Liver (tissue), 9 donors: ENCODE data around the gene TLL2. TPM values are rescaled to one million over a fixed set of nuclear protein-coding genes. Genes with fewer than 3 reads are reported as not detected.

ENCODE experiments used
- DNase-seq: peaks from one replicate; pipeline ENCODE4 v3.0.0-alpha.2; 2017; ENCODE audit warnings: low spot score
- H3K27ac ChIP-seq, 2 donors: one replicate each; pipeline ENCODE4 v1.7.0; 2013; ENCODE audit warnings: inconsistent platforms in 2 of 2, low read length in 2 of 2, control low read depth in 1 of 2, low read depth in 1 of 2, mild to moderate bottlenecking in 1 of 2
- H3K27me3 ChIP-seq, 4 donors: one replicate each; pipeline versions ENCODE4 v1.6.1 to v1.7.0; 2013; ENCODE audit warnings: low read length in 3 of 4, inconsistent platforms in 1 of 4, mild to moderate bottlenecking in 1 of 4, moderate library complexity in 1 of 4; ENCODE audit not compliant: control insufficient read depth in 4 of 4, insufficient read depth in 4 of 4
- H3K36me3 ChIP-seq, 4 donors: one replicate each; pipeline versions ENCODE4 v1.6.1 to v1.7.0; 2013; ENCODE audit warnings: low read length in 3 of 4, mild to moderate bottlenecking in 3 of 4, low read depth in 1 of 4, moderate library complexity in 1 of 4; ENCODE audit not compliant: control insufficient read depth in 4 of 4, insufficient read depth in 3 of 4
- H3K4me1 ChIP-seq, 4 donors: one replicate each; pipeline versions ENCODE4 v1.6.1 to v1.7.0; 2013; ENCODE audit warnings: low read length in 3 of 4, mild to moderate bottlenecking in 3 of 4, moderate library complexity in 1 of 4; ENCODE audit not compliant: control insufficient read depth in 4 of 4, insufficient read depth in 4 of 4
- H3K4me3 ChIP-seq, 3 donors: one replicate each; pipeline versions ENCODE4 v1.6.1 to v1.7.0; 2013; ENCODE audit warnings: low read length in 3 of 3, control low read depth in 1 of 3, low read depth in 1 of 3, mild to moderate bottlenecking in 1 of 3
- H3K9ac ChIP-seq, 2 donors: one replicate each; pipeline ENCODE4 v1.7.0; 2013; ENCODE audit warnings: low read length in 2 of 2, mild to moderate bottlenecking in 2 of 2, moderate library complexity in 2 of 2, control low read depth in 1 of 2, low read depth in 1 of 2
- H3K9me3 ChIP-seq, 4 donors: one replicate each; pipeline versions ENCODE4 v1.6.1 to v1.7.0; 2013; ENCODE audit warnings: low read length in 3 of 4; ENCODE audit not compliant: control insufficient read depth in 4 of 4
- EGR1 ChIP-seq, 2 donors: IDR thresholded peaks; 2 replicates each; pipeline ENCODE4 v1.6.1; 2016 to 2018; ENCODE audit warnings: antibody characterized with exemption in 2 of 2, low read depth in 2 of 2
- FOXA1 ChIP-seq: IDR thresholded peaks from 2 replicates; pipeline ENCODE4 v1.6.1; 2016; ENCODE audit warnings: antibody characterized with exemption
- FOXA2 ChIP-seq: IDR thresholded peaks from 2 replicates; pipeline ENCODE4 v1.6.1; 2016; ENCODE audit warnings: antibody characterized with exemption
- GABPA ChIP-seq, 2 donors: IDR thresholded peaks in 1 of 2; conservative IDR thresholded peaks in 1 of 2; 2 replicates each; pipeline ENCODE4 v1.6.1; 2016; ENCODE audit warnings: antibody characterized with exemption in 2 of 2, mild to moderate bottlenecking in 1 of 2, moderate library complexity in 1 of 2
- HNF4A ChIP-seq, 2 donors: conservative IDR thresholded peaks; 2 replicates each; pipeline ENCODE4 v1.6.1; 2016; ENCODE audit warnings: antibody characterized with exemption in 2 of 2, mild to moderate bottlenecking in 2 of 2
- HNF4G ChIP-seq: IDR thresholded peaks from 2 replicates; pipeline ENCODE4 v1.6.1; 2016; ENCODE audit warnings: antibody characterized with exemption
- JUND ChIP-seq, 2 donors: IDR thresholded peaks; 2 replicates each; pipeline ENCODE4 v1.6.1; 2016; ENCODE audit warnings: antibody characterized with exemption in 2 of 2
- NR2F2 ChIP-seq: IDR thresholded peaks from 2 replicates; pipeline ENCODE4 v1.6.1; 2016; ENCODE audit warnings: antibody characterized with exemption
- RAD21 ChIP-seq, 2 donors: IDR thresholded peaks; 2 replicates each; pipeline ENCODE4 v1.6.1; 2016; ENCODE audit warnings: antibody characterized with exemption in 2 of 2, mild to moderate bottlenecking in 2 of 2
- RXRA ChIP-seq, 2 donors: IDR thresholded peaks; 2 replicates each; pipeline ENCODE4 v1.6.1; 2017 to 2018; ENCODE audit warnings: antibody characterized with exemption in 2 of 2, mild to moderate bottlenecking in 1 of 2
- SP1 ChIP-seq: IDR thresholded peaks from 2 replicates; pipeline ENCODE4 v1.6.1; 2018; ENCODE audit warnings: antibody characterized with exemption, mild to moderate bottlenecking
- TAF1 ChIP-seq: conservative IDR thresholded peaks from 2 replicates; pipeline ENCODE4 v1.6.1; 2016; ENCODE audit warnings: antibody characterized with exemption, mild to moderate bottlenecking
- YY1 ChIP-seq: IDR thresholded peaks from 2 replicates; pipeline ENCODE4 v1.6.1; 2016; ENCODE audit warnings: antibody characterized with exemption, mild to moderate bottlenecking
- WGBS: extraction: QIAGEN DNeasy Blood & Tissue Kit; methylation state at CpG from one replicate; pipeline ENCODE4 v1.1.7; 2013; 5-methylcytosine and 5-hydroxymethylcytosine counted together
- polyA plus RNA-seq, 2 donors: library from polyadenylated mRNA; stranded (reverse) in 1 of 2; unstranded in 1 of 2; fragments of 200-250 nt in 1 of 2; fragments of >200 nt in 1 of 2; fragmentation: Nextera tagmentation in 1 of 2; extraction: Ambion mirVana in 1 of 2; gene quantifications; one replicate each; pipeline versions ENCODE4 v1.2.1 to v1.2.3, GENCODE V29; 2013 to 2015
- total RNA-seq, 2 donors: library from RNA; depleted of rRNA; stranded (reverse); fragments of >200 nt; gene quantifications; one replicate each; pipeline ENCODE4 v1.2.3, GENCODE V29; 2014
- TF ChIP-seq, protein P1 (sequence below): IDR thresholded peaks from 2 replicates; pipeline ENCODE4 v1.6.1; 2016; ENCODE audit warnings: antibody characterized with exemption
- TF ChIP-seq, protein P2 (sequence below): IDR thresholded peaks from 2 replicates; pipeline ENCODE4 v1.6.1; 2016; ENCODE audit warnings: antibody characterized with exemption, mild to moderate bottlenecking
- TF ChIP-seq, protein P3 (sequence below): fragments of 150-350 bp; IDR thresholded peaks from 2 replicates; pipeline ENCODE4 v1.5.1; 2017; ENCODE audit warnings: improper control_type of control experiment, low read depth, low read length; ENCODE audit not compliant: missing input control
- TF ChIP-seq, protein P4 (sequence below): IDR thresholded peaks from 2 replicates; pipeline ENCODE4 v1.6.1; 2016; ENCODE audit warnings: antibody characterized with exemption
- donor health status: healthy.
- donor health status: healthy.
- donor health status: healthy.
- donor health status: healthy.
- donor health status: healthy.

The TLL2 gene
- total and polyA plus RNA-seq, 4 donors: 0.06 to 0.19 (median 0.08) TPM; not detected in 1

DNA sequence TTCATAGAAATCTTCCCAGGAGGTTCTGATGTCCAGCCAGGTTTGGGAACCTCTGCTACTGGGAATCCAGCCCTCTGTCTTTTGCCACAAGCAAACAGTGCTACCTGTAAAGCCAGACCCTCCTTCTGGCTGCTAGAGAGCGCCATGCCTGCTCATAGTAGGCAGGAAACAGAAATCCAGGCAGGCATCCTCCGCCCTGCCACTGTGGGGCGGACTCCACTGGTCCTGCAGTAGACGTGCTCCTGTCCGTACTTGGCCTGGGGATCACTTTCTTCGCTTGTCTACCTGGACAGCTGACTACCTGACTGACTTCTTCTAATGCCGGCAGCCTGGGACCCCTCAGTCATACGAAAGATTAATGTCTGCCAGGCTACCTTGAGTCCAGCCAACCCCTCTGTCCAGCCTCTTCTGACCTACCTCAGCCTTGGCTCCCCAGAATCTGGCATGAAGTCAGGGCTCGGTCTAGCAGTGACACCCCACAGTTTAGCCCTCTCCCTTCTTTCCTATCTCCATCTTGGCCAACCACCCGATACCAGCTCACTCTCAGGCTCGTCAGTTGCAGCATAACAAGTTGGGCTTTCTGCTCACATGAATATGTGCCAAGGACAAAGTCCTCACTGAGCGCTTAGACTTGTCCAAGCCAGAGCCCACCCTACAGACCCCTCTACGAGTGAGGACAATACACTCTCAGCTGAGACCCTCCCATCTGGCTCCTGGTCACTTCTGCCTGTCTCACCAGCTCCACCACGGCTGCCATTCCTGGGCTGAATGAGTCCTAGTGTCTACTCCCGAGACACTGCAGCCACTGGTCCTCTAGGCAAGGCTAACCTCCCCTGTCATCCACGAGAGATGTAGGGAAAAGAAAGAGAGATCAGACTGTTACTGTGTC, 111.1 kb downstream of the TLL2 start:
- Histone ChIP-seq H3K36me3 (no peaks in the 10 kb centered on the region), H3K4me3 (no peak overlapping the region), H3K9me3 (no peaks in the 10 kb centered on the region), H3K27me3 (peaks cover 0 to 8% (median under 1%) of the 10 kb centered on the region in 4 donors), H3K27ac (no peak overlapping the region), H3K9ac (no peak overlapping the region), H3K4me1 (peaks cover 0 to 6% (median 4%) of the 10 kb centered on the region in 4 donors)
- DNase-seq: no peak
- TF ChIP-seq NR2F2 (no peak), RAD21 (IDR thresholded peaks at IDR 0.05) (no peak), SP1 (no peak), EGR1 (IDR thresholded peaks at IDR 0.05; ENCODE audit: low read depth in 2 of 2) (no peak), HNF4G (no peak), FOXA2 (no peak)
- TF ChIP-seq, protein P1, sequence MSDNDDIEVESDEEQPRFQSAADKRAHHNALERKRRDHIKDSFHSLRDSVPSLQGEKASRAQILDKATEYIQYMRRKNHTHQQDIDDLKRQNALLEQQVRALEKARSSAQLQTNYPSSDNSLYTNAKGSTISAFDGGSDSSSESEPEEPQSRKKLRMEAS: no peak
- 79% methylated on average over 16 of the region's 16 CpGs for WGBS

DNA sequence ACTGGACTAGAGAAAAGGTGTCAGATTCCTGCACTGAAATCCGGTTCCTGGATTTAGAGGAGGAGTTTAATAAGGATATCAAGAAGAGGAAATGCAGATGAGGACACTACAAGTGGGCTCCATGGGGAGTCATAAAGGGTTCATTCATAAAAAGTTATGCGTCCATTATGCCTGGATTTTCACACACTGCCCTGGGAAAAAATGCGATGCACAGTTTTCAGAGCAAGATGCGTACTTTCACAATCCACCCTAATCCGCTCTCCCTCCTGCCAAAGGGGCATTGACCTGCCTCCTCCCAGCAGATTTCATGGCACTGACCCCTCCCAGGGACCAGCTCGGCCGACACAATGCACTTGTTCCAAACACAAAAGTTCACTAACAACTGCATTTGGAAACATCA, 112.7 kb downstream of the TLL2 start:
- no peaks in the 10 kb centered on the region for H3K9me3 ChIP-seq
- DNase-seq: no peak
- no peak overlapping the region for H3K9ac ChIP-seq
- peaks cover 0 to 8% (median 4%) of the 10 kb centered on the region in 4 donors for H3K4me1 ChIP-seq
- H3K4me3 ChIP-seq: no peak overlapping the region
- no peak for TF ChIP-seq HNF4G
- TF ChIP-seq SP1: peak; percentile 43
- no peak for TF ChIP-seq TAF1
- peak; percentile 50 to 62 for TF ChIP-seq HNF4A (conservative IDR thresholded peaks at IDR 0.05)
- TF ChIP-seq JUND (IDR thresholded peaks at IDR 0.05): no peak
- TF ChIP-seq FOXA1: no peak
- TF ChIP-seq, protein P2, sequence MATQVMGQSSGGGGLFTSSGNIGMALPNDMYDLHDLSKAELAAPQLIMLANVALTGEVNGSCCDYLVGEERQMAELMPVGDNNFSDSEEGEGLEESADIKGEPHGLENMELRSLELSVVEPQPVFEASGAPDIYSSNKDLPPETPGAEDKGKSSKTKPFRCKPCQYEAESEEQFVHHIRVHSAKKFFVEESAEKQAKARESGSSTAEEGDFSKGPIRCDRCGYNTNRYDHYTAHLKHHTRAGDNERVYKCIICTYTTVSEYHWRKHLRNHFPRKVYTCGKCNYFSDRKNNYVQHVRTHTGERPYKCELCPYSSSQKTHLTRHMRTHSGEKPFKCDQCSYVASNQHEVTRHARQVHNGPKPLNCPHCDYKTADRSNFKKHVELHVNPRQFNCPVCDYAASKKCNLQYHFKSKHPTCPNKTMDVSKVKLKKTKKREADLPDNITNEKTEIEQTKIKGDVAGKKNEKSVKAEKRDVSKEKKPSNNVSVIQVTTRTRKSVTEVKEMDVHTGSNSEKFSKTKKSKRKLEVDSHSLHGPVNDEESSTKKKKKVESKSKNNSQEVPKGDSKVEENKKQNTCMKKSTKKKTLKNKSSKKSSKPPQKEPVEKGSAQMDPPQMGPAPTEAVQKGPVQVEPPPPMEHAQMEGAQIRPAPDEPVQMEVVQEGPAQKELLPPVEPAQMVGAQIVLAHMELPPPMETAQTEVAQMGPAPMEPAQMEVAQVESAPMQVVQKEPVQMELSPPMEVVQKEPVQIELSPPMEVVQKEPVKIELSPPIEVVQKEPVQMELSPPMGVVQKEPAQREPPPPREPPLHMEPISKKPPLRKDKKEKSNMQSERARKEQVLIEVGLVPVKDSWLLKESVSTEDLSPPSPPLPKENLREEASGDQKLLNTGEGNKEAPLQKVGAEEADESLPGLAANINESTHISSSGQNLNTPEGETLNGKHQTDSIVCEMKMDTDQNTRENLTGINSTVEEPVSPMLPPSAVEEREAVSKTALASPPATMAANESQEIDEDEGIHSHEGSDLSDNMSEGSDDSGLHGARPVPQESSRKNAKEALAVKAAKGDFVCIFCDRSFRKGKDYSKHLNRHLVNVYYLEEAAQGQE: no peak
- TF ChIP-seq GABPA (IDR thresholded peaks at IDR 0.05 in 1 of 2, conservative IDR thresholded peaks at IDR 0.05 in 1 of 2): peak in 1 of 2 donors; percentile 26
- no peak for TF ChIP-seq NR2F2
- TF ChIP-seq, protein P3, sequence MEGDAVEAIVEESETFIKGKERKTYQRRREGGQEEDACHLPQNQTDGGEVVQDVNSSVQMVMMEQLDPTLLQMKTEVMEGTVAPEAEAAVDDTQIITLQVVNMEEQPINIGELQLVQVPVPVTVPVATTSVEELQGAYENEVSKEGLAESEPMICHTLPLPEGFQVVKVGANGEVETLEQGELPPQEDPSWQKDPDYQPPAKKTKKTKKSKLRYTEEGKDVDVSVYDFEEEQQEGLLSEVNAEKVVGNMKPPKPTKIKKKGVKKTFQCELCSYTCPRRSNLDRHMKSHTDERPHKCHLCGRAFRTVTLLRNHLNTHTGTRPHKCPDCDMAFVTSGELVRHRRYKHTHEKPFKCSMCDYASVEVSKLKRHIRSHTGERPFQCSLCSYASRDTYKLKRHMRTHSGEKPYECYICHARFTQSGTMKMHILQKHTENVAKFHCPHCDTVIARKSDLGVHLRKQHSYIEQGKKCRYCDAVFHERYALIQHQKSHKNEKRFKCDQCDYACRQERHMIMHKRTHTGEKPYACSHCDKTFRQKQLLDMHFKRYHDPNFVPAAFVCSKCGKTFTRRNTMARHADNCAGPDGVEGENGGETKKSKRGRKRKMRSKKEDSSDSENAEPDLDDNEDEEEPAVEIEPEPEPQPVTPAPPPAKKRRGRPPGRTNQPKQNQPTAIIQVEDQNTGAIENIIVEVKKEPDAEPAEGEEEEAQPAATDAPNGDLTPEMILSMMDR: no peak
- TF ChIP-seq, protein P4, sequence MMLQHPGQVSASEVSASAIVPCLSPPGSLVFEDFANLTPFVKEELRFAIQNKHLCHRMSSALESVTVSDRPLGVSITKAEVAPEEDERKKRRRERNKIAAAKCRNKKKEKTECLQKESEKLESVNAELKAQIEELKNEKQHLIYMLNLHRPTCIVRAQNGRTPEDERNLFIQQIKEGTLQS: peak; percentile 27
- peak; percentile 93 to 94 for TF ChIP-seq RXRA (IDR thresholded peaks at IDR 0.05)
- peak; percentile 39 for TF ChIP-seq YY1
- TF ChIP-seq RAD21 (IDR thresholded peaks at IDR 0.05): peak; percentile 7 to 10
- H3K27me3 ChIP-seq: peaks cover 0 to 9% (median under 1%) of the 10 kb centered on the region in 4 donors
- WGBS: 29% methylated on average over 7 of the region's 7 CpGs
- H3K27ac ChIP-seq: no peak overlapping the region
- no peaks in the 10 kb centered on the region for H3K36me3 ChIP-seq
